Gastroesophageal sphincter (tissue), 3 donors: Measurements from ENCODE around the gene SUPT3H.

Source experiments
- POLR2AphosphoS5 ChIP-seq: sonication (generic); formaldehyde crosslinking; IDR thresholded peaks from one replicate; pipeline ENCODE4 v1.6.1; 2017; ENCODE audit warnings: antibody characterized with exemption
- TF ChIP-seq, protein P1 (sequence below), 4 experiments: fragments of 200-600 bp in 2 of 4; fragments of 450-650 bp in 2 of 4; sonication (generic) in 1 of 4; IDR thresholded peaks; one replicate each; pipeline ENCODE4 v1.5.1; 2017 to 2019; ENCODE audit warnings: antibody characterized with exemption in 4 of 4, mild to moderate bottlenecking in 2 of 4, moderate library complexity in 2 of 4

GRCh38 chr6:45310118-45310788 is 67.5 kb downstream of the SUPT3H start:
- TF ChIP-seq, protein P1, sequence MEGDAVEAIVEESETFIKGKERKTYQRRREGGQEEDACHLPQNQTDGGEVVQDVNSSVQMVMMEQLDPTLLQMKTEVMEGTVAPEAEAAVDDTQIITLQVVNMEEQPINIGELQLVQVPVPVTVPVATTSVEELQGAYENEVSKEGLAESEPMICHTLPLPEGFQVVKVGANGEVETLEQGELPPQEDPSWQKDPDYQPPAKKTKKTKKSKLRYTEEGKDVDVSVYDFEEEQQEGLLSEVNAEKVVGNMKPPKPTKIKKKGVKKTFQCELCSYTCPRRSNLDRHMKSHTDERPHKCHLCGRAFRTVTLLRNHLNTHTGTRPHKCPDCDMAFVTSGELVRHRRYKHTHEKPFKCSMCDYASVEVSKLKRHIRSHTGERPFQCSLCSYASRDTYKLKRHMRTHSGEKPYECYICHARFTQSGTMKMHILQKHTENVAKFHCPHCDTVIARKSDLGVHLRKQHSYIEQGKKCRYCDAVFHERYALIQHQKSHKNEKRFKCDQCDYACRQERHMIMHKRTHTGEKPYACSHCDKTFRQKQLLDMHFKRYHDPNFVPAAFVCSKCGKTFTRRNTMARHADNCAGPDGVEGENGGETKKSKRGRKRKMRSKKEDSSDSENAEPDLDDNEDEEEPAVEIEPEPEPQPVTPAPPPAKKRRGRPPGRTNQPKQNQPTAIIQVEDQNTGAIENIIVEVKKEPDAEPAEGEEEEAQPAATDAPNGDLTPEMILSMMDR (IDR thresholded peaks at IDR 0.05): no peak
- no peak for TF ChIP-seq POLR2AphosphoS5
